ENCODE data around the gene REX1BD.

- no peak for TF ChIP-seq ZFP3 (CRISPR knock-in tag; IDR thresholded peaks at IDR 0.05)
- TF ChIP-seq TSHZ2 (CRISPR knock-in tag; IDR thresholded peaks at IDR 0.05) = no peak
- no peak for TF ChIP-seq CSRNP3 (CRISPR knock-in tag; IDR thresholded peaks at IDR 0.05)
- no peak for TF ChIP-seq TOX (CRISPR knock-in tag; IDR thresholded peaks at IDR 0.05; ENCODE audit: borderline replicate concordance)
- TF ChIP-seq PATZ1 (CRISPR knock-in tag; IDR thresholded peaks at IDR 0.05; ENCODE audit: borderline replicate concordance) = no peak
- no peak for TF ChIP-seq ZC3H10 (CRISPR knock-in tag; IDR thresholded peaks at IDR 0.05)
- TF ChIP-seq GLIS3 (CRISPR knock-in tag; IDR thresholded peaks at IDR 0.05) = no peak
- no peak for TF ChIP-seq ARNTL (CRISPR knock-in tag; IDR thresholded peaks at IDR 0.05; ENCODE audit: borderline replicate concordance, low read depth)
- no peak for TF ChIP-seq OSR1 (CRISPR knock-in tag; IDR thresholded peaks at IDR 0.05)
- no peak for TF ChIP-seq ISL1 (CRISPR knock-in tag; IDR thresholded peaks at IDR 0.05)
- TF ChIP-seq PPARA (CRISPR knock-in tag; IDR thresholded peaks at IDR 0.05; ENCODE audit: borderline replicate concordance) = no peak
- no peak for TF ChIP-seq TCF4 (CRISPR knock-in tag; IDR thresholded peaks at IDR 0.05; ENCODE audit: borderline replicate concordance)
- no peak for TF ChIP-seq CSDC2 (CRISPR knock-in tag; IDR thresholded peaks at IDR 0.05)
Observed at GRCh38 chr19:18559685-18560084, 28.9 kb upstream of the REX1BD start.
